Uterus (tissue), 4 donors: Measurements from ENCODE around the gene ZNF831. TPM values are rescaled to one million over a fixed set of nuclear protein-coding genes. Genes with fewer than 3 reads are reported as not detected.

Experiments
- DNase-seq, 2 donors: peaks; one replicate each; pipeline ENCODE4 v3.0.0-alpha.2; 2019 to 2020
- H3K27ac ChIP-seq, 2 donors: fragments of 200-600 bp; sonication (generic); 1 replicate in 1 of 2; 2 replicates in 1 of 2; pipeline ENCODE4 v1.5.1; 2016 to 2018
- H3K27me3 ChIP-seq, 2 donors: fragments of 200-600 bp; sonication (generic); one replicate each; pipeline ENCODE4 v1.5.1; 2018 to 2019; ENCODE audit warnings: control low read depth in 1 of 2
- H3K36me3 ChIP-seq, 2 donors: fragments of 200-600 bp; sonication (generic); one replicate each; pipeline ENCODE4 v1.5.1; 2019; ENCODE audit warnings: control low read depth in 1 of 2
- H3K4me1 ChIP-seq, 2 donors: fragments of 200-600 bp; sonication (generic); one replicate each; pipeline ENCODE4 v1.5.1; 2018 to 2019; ENCODE audit warnings: control low read depth in 1 of 2
- H3K4me3 ChIP-seq, 2 donors: fragments of 200-600 bp; sonication (generic); 1 replicate in 1 of 2; 2 replicates in 1 of 2; pipeline ENCODE4 v1.5.1; 2018 to 2019; ENCODE audit warnings: mild to moderate bottlenecking in 1 of 2
- H3K9me3 ChIP-seq, 2 donors: fragments of 200-600 bp; sonication (generic); one replicate each; pipeline ENCODE4 v1.5.1; 2019; ENCODE audit warnings: control low read depth in 1 of 2
- CTCF ChIP-seq, 4 experiments: fragments of 200-600 bp in 2 of 4; fragments of 450-650 bp in 2 of 4; sonication (generic) in 2 of 4; IDR thresholded peaks; one replicate each; pipeline ENCODE4 v1.5.1; 2016 to 2019; ENCODE audit warnings: antibody characterized with exemption in 4 of 4, mild to moderate bottlenecking in 2 of 4, moderate library complexity in 1 of 4
- POLR2A ChIP-seq, 2 donors: fragments of 450-650 bp; IDR thresholded peaks; one replicate each; pipeline ENCODE4 v1.6.1; 2016; ENCODE audit warnings: antibody characterized with exemption in 2 of 2, mild to moderate bottlenecking in 1 of 2, moderate library complexity in 1 of 2
- intact Hi-C: fragments of 100-400 bp; cut with DNase I; formaldehyde crosslinking; loops from one replicate; pipeline ENCODE4 v1.15.1; 2023; ENCODE audit warnings: low total_unique reads
- total RNA-seq, 4 donors: library from RNA; depleted of rRNA in 3 of 4; stranded (reverse); fragments of >200 nt in 3 of 4; gene quantifications; one replicate each; pipeline versions ENCODE4 v1.1.0 to v1.2.4, GENCODE V29; 2014 to 2023
- donor health status: DM: yes; HTN: yes; CAD: no.

ZNF831 gene
- total RNA-seq, 4 donors from 2014 or later: 0.21 to 3.1 (median 0.43) TPM

GRCh38 chr20:59179988-59180387, 16.4 kb downstream of the ZNF831 start:
- no peaks in the 10 kb centered on the region for H3K9me3 ChIP-seq
- no peak overlapping the region for H3K27ac ChIP-seq
- no peak overlapping the region for H3K4me3 ChIP-seq
- H3K36me3 ChIP-seq: no peaks in the 10 kb centered on the region
- H3K4me1 ChIP-seq: no peaks in the 10 kb centered on the region
- intact Hi-C loops: no loop called here
- no peaks in the 10 kb centered on the region for H3K27me3 ChIP-seq
- TF ChIP-seq POLR2A (IDR thresholded peaks at IDR 0.05) (no peak), CTCF (IDR thresholded peaks at IDR 0.05) (no peak)
- no peak for DNase-seq

- H3K27ac ChIP-seq: no peak overlapping the region
- H3K4me3 ChIP-seq: no peak overlapping the region
- no peaks in the 10 kb centered on the region for H3K4me1 ChIP-seq
- H3K27me3 ChIP-seq: no peaks in the 10 kb centered on the region
- no peak for DNase-seq
- H3K9me3 ChIP-seq: no peaks in the 10 kb centered on the region
- intact Hi-C loops: no loop called here
- no peaks in the 10 kb centered on the region for H3K36me3 ChIP-seq
- no peak for TF ChIP-seq POLR2A (IDR thresholded peaks at IDR 0.05)
- TF ChIP-seq CTCF (IDR thresholded peaks at IDR 0.05): no peak
Observed at GRCh38 chr20:59181936-59182335, 18.3 kb downstream of the ZNF831 start.

- Histone ChIP-seq H3K27ac (no peak overlapping the region), H3K36me3 (no peaks in the 10 kb centered on the region), H3K27me3 (no peaks in the 10 kb centered on the region), H3K4me1 (no peaks in the 10 kb centered on the region), H3K4me3 (no peak overlapping the region), H3K9me3 (no peaks in the 10 kb centered on the region)
- no peak for DNase-seq
- intact Hi-C loops: no loop called here
- TF ChIP-seq POLR2A (IDR thresholded peaks at IDR 0.05) (no peak), CTCF (IDR thresholded peaks at IDR 0.05) (no peak)
Observed at GRCh38 chr20:59182401-59183044, 18.9 kb downstream of the ZNF831 start.

- intact Hi-C loops: no loop called here
- no peaks in the 10 kb centered on the region for H3K27me3 ChIP-seq
- no peaks in the 10 kb centered on the region for H3K9me3 ChIP-seq
- no peak for DNase-seq
- H3K4me1 ChIP-seq: no peaks in the 10 kb centered on the region
- no peak overlapping the region for H3K27ac ChIP-seq
- TF ChIP-seq POLR2A (IDR thresholded peaks at IDR 0.05): no peak
- no peak for TF ChIP-seq CTCF (IDR thresholded peaks at IDR 0.05)
- H3K4me3 ChIP-seq: no peak overlapping the region
- no peaks in the 10 kb centered on the region for H3K36me3 ChIP-seq
Observed at GRCh38 chr20:59183751-59184150, 20.1 kb downstream of the ZNF831 start.

GRCh38 chr20:59184880-59185447, 21.3 kb downstream of the ZNF831 start:
- no peaks in the 10 kb centered on the region for H3K27me3 ChIP-seq
- no peaks in the 10 kb centered on the region for H3K4me1 ChIP-seq
- intact Hi-C loops: no loop called here
- H3K4me3 ChIP-seq: no peak overlapping the region
- TF ChIP-seq POLR2A (IDR thresholded peaks at IDR 0.05): no peak
- TF ChIP-seq CTCF (IDR thresholded peaks at IDR 0.05): no peak
- H3K36me3 ChIP-seq: no peaks in the 10 kb centered on the region
- H3K9me3 ChIP-seq: no peaks in the 10 kb centered on the region
- DNase-seq: no peak
- H3K27ac ChIP-seq: no peak overlapping the region
